BE2C (cell line): ENCODE results near the gene SPC25.

Experiments
- DNase-seq: peaks from one replicate; pipeline ENCODE4 v3.0.0-alpha.2; 2020
- H3K27me3 ChIP-seq: fragments of 250-450 bp; sonication (Bioruptor Pico); 2 replicates; pipeline ENCODE4 v1.5.1; 2020; ENCODE audit warnings: mild to moderate bottlenecking
- H3K36me3 ChIP-seq: fragments of 250-450 bp; sonication (Bioruptor Pico); 2 replicates; pipeline ENCODE4 v1.5.1; 2020; ENCODE audit warnings: mild to moderate bottlenecking
- H3K4me1 ChIP-seq: fragments of 250-450 bp; sonication (Bioruptor Pico); 2 replicates; pipeline ENCODE4 v1.5.1; 2020
- H3K4me3 ChIP-seq: 2 replicates; pipeline ENCODE4 v1.5.1; 2011; ENCODE audit warnings: low read depth, low read length
- H3K9me3 ChIP-seq: fragments of 250-450 bp; sonication (Bioruptor Pico); 2 replicates; pipeline ENCODE4 v1.5.1; 2020
- CTCF ChIP-seq: IDR thresholded peaks from 2 replicates; pipeline ENCODE4 v1.5.1; 2012; ENCODE audit warnings: mild to moderate bottlenecking, low read depth, low read length

SPC25 gene

GRCh38 chr2:168930242-168930641 is 40.0 kb upstream of the SPC25 start:
- Histone ChIP-seq H3K4me3 (no peak overlapping the region), H3K9me3 (no peaks in the 10 kb centered on the region), H3K4me1 (no peaks in the 10 kb centered on the region), H3K27me3 (no peaks in the 10 kb centered on the region), H3K36me3 (no peaks in the 10 kb centered on the region)
- no peak for DNase-seq
- TF ChIP-seq CTCF: no peak

- TF ChIP-seq CTCF: no peak
- Histone ChIP-seq H3K36me3 (no peaks in the 10 kb centered on the region), H3K4me1 (no peaks in the 10 kb centered on the region), H3K9me3 (no peaks in the 10 kb centered on the region), H3K4me3 (no peak overlapping the region), H3K27me3 (no peaks in the 10 kb centered on the region)
- DNase-seq: no peak
Measured at GRCh38 chr2:168929031-168929430, 38.8 kb upstream of the SPC25 start.

- Histone ChIP-seq H3K9me3 (no peaks in the 10 kb centered on the region), H3K4me1 (no peaks in the 10 kb centered on the region), H3K27me3 (no peaks in the 10 kb centered on the region), H3K4me3 (no peak overlapping the region), H3K36me3 (no peaks in the 10 kb centered on the region)
- TF ChIP-seq CTCF: no peak
- no peak for DNase-seq
Measured at GRCh38 chr2:168928113-168928831, 38.0 kb upstream of the SPC25 start.

GRCh38 chr2:168926621-168927386 is 36.6 kb upstream of the SPC25 start:
- no peak overlapping the region for H3K4me3 ChIP-seq
- H3K9me3 ChIP-seq: no peaks in the 10 kb centered on the region
- no peak for DNase-seq
- no peak for TF ChIP-seq CTCF
- no peaks in the 10 kb centered on the region for H3K27me3 ChIP-seq
- H3K4me1 ChIP-seq: no peaks in the 10 kb centered on the region
- H3K36me3 ChIP-seq: no peaks in the 10 kb centered on the region

GRCh38 chr2:168920504-168921157 is 30.4 kb upstream of the SPC25 start:
- no peak overlapping the region for H3K4me3 ChIP-seq
- H3K27me3 ChIP-seq: no peaks in the 10 kb centered on the region
- H3K4me1 ChIP-seq: no peaks in the 10 kb centered on the region
- peak; percentile 35 for TF ChIP-seq CTCF
- DNase-seq: no peak
- no peaks in the 10 kb centered on the region for H3K36me3 ChIP-seq
- H3K9me3 ChIP-seq: no peaks in the 10 kb centered on the region

GRCh38 chr2:168916331-168916675 is 26.1 kb upstream of the SPC25 start:
- H3K9me3 ChIP-seq: no peaks in the 10 kb centered on the region
- H3K4me1 ChIP-seq: no peaks in the 10 kb centered on the region
- H3K36me3 ChIP-seq: no peaks in the 10 kb centered on the region
- DNase-seq: no peak
- no peaks in the 10 kb centered on the region for H3K27me3 ChIP-seq
- no peak overlapping the region for H3K4me3 ChIP-seq
- no peak for TF ChIP-seq CTCF
